Cardiac septum (tissue), 1 donor: Measurements from ENCODE around the gene GTF3C4. TPM values are rescaled to one million over a fixed set of nuclear protein-coding genes. Genes with fewer than 3 reads are reported as not detected.

ENCODE experiments used
- DNase-seq: peaks from one replicate; pipeline ENCODE4 v3.0.0-alpha.2; 2020; ENCODE audit warnings: low spot score
- intact Hi-C: fragments of 100-400 bp; cut with DNase I; formaldehyde crosslinking; loops from one replicate; pipeline ENCODE4 v1.14.0; 2022
- total RNA-seq: library from RNA; stranded (reverse); fragmentation: NEBNext Ultra II Directional; extraction: Animal tissue kit (Norgen Biotek cat#: 25700); gene quantifications from one replicate; pipeline ENCODE4 v1.2.1, GENCODE V29; 2021
- donor health status: DM: no; HTN: no; CAD: no.

The GTF3C4 gene
- total RNA-seq, 1 donor from 2014 or later: 8.5 TPM

DNA sequence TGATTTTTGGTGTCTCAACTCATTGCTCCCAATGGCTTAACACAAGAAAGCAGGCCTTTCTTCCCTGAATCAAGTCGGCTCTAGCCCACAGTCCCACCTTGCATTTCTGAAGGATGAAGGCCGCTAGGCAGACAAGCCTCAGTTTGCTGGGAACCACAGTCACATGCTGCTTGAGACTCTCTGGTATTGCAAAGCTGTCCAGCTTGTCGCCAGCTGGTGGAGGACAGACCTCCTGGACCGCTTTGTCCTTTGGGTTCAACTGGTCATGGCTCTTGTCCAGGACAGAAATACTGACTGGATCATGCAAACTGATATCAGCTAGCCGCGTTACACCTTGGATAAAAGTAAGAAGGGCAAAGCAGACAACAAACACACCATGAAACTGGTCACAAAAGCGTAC lies 23.5 kb upstream of the GTF3C4 start:
- intact Hi-C loops: no loop called here
- no peak for DNase-seq

GRCh38 chr9:132647355-132647754 lies 22.9 kb upstream of the GTF3C4 start:
- DNase-seq: no peak
- intact Hi-C loops: no loop called here

GRCh38 chr9:132647806-132648205 lies 22.5 kb upstream of the GTF3C4 start:
- DNase-seq: no peak
- intact Hi-C loops: no loop called here

GRCh38 chr9:132648283-132648682 lies 22.0 kb upstream of the GTF3C4 start:
- no peak for DNase-seq
- intact Hi-C loops: no loop called here

DNA sequence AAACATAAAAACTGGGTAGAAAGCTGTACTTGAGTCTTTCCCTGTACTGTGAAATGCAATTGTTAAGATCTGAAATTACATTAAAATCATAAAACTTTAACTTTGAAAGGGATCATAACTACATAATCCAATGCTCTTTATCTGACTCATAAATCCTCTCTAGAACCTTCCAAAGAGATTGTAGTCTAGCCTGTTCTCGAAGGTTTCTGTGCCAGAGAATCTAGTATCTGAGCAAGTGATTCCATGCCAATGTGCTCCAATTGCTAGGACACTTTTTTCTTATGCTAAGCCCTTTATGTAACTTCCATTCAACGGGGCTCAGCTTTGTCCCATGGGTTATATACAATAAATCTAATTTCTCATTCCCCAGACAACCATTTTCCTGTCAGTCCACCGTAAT lies 21.6 kb upstream of the GTF3C4 start:
- DNase-seq: no peak
- intact Hi-C loops: no loop called here

GRCh38 chr9:132651259-132651658 lies 19.0 kb upstream of the GTF3C4 start:
- intact Hi-C loops: no loop called here
- no peak for DNase-seq

DNA sequence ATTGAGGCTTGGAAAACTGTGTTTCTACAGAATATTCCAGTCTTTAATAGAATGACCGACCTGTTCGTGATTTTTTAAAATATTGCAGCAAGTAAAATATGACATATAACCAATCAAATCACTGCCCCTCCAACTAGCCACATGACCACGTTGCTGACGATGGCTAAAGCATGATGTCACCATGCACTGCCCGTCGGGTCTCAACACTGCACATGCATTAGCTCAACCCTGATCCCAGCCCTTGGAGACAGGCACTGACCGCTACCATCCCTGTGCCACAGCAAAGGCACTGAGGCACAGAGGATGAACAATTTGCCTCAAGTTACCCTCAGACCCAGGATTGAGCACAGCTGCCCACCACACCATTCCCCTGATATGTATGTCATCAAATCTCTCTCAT lies 14.0 kb upstream of the GTF3C4 start:
- no peak for DNase-seq
- intact Hi-C loops: no loop called here

GRCh38 chr9:132662152-132662945 lies 7.9 kb upstream of the GTF3C4 start:
- intact Hi-C loops: no loop called here
- DNase-seq: no peak

- DNase-seq: no peak
- intact Hi-C loops: no loop called here
These were observed 7.1 kb upstream of the GTF3C4 start for GRCh38 chr9:132663117-132663516.

- intact Hi-C loops: no loop called here
- no peak for DNase-seq
These were observed 6.4 kb upstream of the GTF3C4 start for GRCh38 chr9:132663851-132664250.

GRCh38 chr9:132669319-132669697 lies 956 bp upstream of the GTF3C4 start:
- no peak for DNase-seq
- intact Hi-C loops: no loop called here

- DNase-seq: peak; percentile 92
- intact Hi-C loops: loop anchor here (5.0 to 10.0 kb wide), 2 partner anchors 207 to 265 kb away; partner anchors contain the start of genes AK8, SPACA9 and TTF1
These were observed 387 bp upstream of the GTF3C4 start, which contains the start of gene DDX31 for GRCh38 chr9:132669698-132670456. Gene DDX31, minus strand, starts transcription at chr9:132669983. Its CDS starts 49 bp downstream, at chr9:132669934.

- intact Hi-C loops: loop anchor here (5.0 to 10.0 kb wide), 2 partner anchors 205 to 267 kb away; partner anchors contain the start of genes AK8, SPACA9 and TTF1
- no peak for DNase-seq
These were observed 1.6 kb downstream of the GTF3C4 start for GRCh38 chr9:132671620-132672412.

GRCh38 chr9:132672413-132672690 lies 2.1 kb downstream of the GTF3C4 start:
- intact Hi-C loops: loop anchor here (5.0 to 10.0 kb wide), 2 partner anchors 205 to 268 kb away; partner anchors contain the start of genes AK8, SPACA9 and TTF1
- DNase-seq: no peak

GRCh38 chr9:132673355-132673754 lies 3.1 kb downstream of the GTF3C4 start:
- intact Hi-C loops: loop anchor here (5.0 to 10.0 kb wide), 2 partner anchors 204 to 269 kb away; partner anchors contain the start of genes AK8, SPACA9 and TTF1
- no peak for DNase-seq

GRCh38 chr9:132674485-132674884 lies 4.2 kb downstream of the GTF3C4 start:
- DNase-seq: no peak
- intact Hi-C loops: loop anchor here (5.0 to 10.0 kb wide), 2 partner anchors 203 to 270 kb away; partner anchors contain the start of genes AK8, SPACA9 and TTF1

- intact Hi-C loops: loop anchor here (10.0 kb wide), 1 partner anchor 273 kb away; the partner anchor contains the start of gene TTF1
- DNase-seq: no peak
These were observed 7.7 kb downstream of the GTF3C4 start for GRCh38 chr9:132677976-132678375.

DNA sequence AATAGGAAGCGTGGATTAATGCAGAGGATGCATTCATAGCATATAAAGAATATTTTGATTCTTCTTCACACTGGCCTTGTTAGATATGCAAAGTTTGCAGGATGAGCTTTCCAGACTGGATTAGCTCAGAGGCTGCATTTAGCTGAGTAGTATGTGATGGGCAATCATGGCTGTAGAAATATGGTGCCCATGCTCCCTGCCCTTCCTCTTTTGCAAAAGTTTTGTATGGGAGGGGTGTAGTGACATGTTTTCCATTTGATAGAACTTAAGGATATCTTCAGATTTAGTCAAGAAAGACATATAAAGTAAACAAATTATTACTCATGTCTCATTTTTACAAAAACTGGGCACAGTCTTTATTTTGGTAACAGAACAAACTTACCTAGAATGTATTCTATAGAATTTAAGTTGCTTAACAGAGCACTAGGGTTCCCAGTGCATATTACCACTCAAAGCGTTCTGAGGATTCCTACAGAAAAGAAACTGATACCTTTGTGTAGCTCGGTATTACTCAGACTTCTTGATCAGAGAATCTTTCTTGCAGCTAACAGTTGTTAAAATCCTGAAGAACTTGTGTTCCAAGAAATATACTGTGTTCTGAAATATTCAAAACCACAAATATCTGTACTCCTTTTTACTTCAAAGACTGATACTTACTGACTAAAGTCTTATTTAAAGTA lies 9.8 kb downstream of the GTF3C4 start:
- intact Hi-C loops: loop anchor here (10.0 kb wide), 1 partner anchor 275 kb away; the partner anchor contains the start of gene TTF1
- DNase-seq: no peak

DNA sequence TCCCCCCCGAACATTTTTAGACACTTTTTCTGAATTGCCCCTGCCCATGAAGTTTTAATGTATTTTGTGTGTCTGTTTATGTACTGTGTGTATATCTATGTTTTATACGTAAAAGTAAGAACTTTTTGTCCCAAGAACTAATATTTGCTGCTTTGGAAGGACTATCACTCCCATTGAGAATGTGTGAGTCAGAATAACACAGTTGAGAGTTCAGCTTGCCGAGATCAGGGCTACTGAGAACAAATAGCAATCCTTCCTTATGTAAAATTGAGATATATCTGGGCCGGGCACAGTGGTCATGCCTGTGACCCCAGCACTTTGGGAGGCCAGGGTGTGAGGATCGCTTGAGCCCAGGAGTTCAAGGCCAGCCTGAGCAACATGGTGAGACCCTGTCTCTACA lies 11.3 kb downstream of the GTF3C4 start:
- intact Hi-C loops: no loop called here
- DNase-seq: no peak
